ENCODE measurements around the gene NFKBIE. TPM values are rescaled to one million over a fixed set of nuclear protein-coding genes. Genes with fewer than 3 reads are reported as not detected.

The NFKBIE gene
- total and polyA plus RNA-seq, 9 of the 15 experiments (the other 6 are each of a cell fraction or from before 2014, with no cell fraction given), result 2.1 to 16.4 (median 11.7) TPM

GRCh38 chr6:44257025-44257752 is 8.2 kb downstream of the NFKBIE start, which contains the start of gene SLC35B2 (continued):
- TF ChIP-seq, protein P1, sequence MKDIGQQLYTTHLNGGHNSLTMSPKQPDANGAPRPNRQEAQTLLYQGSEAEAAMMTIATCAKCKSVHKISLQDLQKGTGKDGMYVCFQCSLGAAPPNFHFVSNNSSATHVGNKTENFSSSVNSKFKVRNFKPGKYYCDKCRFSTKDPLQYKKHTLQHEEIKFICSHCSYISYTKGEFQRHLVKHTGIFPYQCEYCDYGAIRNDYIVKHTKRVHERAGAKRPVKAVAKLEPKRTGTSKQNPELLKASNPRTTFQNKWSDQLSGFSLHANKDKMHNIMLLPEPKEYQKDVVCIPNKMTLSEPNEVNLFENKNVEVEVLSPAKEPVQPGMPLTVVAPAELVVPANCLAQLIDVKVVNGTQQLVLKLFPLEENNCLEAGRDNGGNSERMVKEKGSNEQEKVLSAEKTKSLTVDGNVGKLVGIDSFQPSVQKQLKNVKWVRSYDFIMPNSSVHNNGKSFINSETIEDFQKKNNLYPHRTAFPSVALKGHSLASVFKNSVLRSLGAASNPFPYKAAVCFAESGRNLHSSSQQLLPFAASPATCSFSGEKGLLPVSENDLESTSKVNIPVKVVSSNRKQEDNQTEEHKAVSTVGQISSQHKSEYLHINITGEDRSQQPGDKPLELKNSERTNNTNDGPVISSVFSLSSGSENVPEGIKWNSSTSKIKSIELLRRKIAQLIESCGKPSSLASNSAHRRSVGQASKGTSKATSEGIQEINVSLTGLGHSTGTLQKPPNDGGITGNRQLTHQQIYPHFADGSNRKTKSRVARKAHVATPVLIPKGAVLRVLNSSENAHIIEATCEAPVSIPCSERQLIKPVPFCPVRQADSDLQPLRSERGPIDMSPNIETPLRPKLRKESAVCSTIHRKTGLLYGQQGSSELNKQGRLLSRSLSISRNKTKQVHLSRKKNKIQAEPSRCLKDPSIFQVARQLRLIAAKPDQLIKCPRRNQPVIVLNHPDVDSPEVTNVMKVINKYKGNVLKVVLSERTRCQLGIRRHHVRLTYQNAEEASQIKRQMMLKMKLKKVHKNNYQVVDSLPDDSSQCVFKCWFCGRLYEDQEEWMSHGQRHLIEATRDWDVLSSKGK (CRISPR knock-in tag; IDR thresholded peaks at IDR 0.05), result no peak
- peak; percentile 91; the same call in 1 of the 2 replicates for TF ChIP-seq ZNF224 (CRISPR knock-in tag; IDR thresholded peaks at IDR 0.05)
- TF ChIP-seq ZNF143 (CRISPR knock-in tag; IDR thresholded peaks at IDR 0.05), result no peak
- no peak for TF ChIP-seq NFXL1 (CRISPR knock-in tag; IDR thresholded peaks at IDR 0.05)
- TF ChIP-seq ZNF583 (CRISPR knock-in tag; IDR thresholded peaks at IDR 0.05), result no peak
- peak; percentile 20; the same call in 1 of the 2 replicates for TF ChIP-seq NFRKB (IDR thresholded peaks at IDR 0.05; ENCODE audit: low read depth)
- TF ChIP-seq, protein P2, sequence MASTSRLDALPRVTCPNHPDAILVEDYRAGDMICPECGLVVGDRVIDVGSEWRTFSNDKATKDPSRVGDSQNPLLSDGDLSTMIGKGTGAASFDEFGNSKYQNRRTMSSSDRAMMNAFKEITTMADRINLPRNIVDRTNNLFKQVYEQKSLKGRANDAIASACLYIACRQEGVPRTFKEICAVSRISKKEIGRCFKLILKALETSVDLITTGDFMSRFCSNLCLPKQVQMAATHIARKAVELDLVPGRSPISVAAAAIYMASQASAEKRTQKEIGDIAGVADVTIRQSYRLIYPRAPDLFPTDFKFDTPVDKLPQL (IDR thresholded peaks at IDR 0.05; ENCODE audit: extremely low read depth, insufficient read length), result no peak
- no peak for TF ChIP-seq HNRNPL (IDR thresholded peaks at IDR 0.05; ENCODE audit: low read depth, low read length)
- peak in 1 of 2 experiments; percentile 83; a peak in 2 of 4 replicates for TF ChIP-seq KDM4B (IDR thresholded peaks at IDR 0.05; ENCODE audit: borderline replicate concordance in 2 of 2, low read depth in 1 of 2)
- no peak for TF ChIP-seq ZEB2 (IDR thresholded peaks at IDR 0.05)
- no peak for TF ChIP-seq ZNF668 (CRISPR knock-in tag; IDR thresholded peaks at IDR 0.05)
- TF ChIP-seq ZNF699 (CRISPR knock-in tag; IDR thresholded peaks at IDR 0.05; ENCODE audit: insufficient replicate concordance), result no peak
- no peak; the same call in 1 of the 2 replicates for TF ChIP-seq JUN (IDR thresholded peaks at IDR 0.05; ENCODE audit: borderline replicate concordance, low read depth, low read length)
- no peak; the same call in 1 of the 2 replicates for TF ChIP-seq JUN (CRISPR knock-in tag; IDR thresholded peaks at IDR 0.05; ENCODE audit: borderline replicate concordance)
- no peak for TF ChIP-seq ZNF444 (CRISPR knock-in tag; IDR thresholded peaks at IDR 0.05)
- peak; percentile 61 for TF ChIP-seq ZNF316 (IDR thresholded peaks at IDR 0.05)
- TF ChIP-seq FOXP1 (CRISPR knock-in tag; IDR thresholded peaks at IDR 0.05), result no peak; the same call in 1 of the 2 replicates
- peak; percentile 50 for TF ChIP-seq SP1 (CRISPR knock-in tag; IDR thresholded peaks at IDR 0.05)
- peak; percentile 95 for TF ChIP-seq RB1 (IDR thresholded peaks at IDR 0.05; ENCODE audit: low read depth)
- TF ChIP-seq, protein P3, sequence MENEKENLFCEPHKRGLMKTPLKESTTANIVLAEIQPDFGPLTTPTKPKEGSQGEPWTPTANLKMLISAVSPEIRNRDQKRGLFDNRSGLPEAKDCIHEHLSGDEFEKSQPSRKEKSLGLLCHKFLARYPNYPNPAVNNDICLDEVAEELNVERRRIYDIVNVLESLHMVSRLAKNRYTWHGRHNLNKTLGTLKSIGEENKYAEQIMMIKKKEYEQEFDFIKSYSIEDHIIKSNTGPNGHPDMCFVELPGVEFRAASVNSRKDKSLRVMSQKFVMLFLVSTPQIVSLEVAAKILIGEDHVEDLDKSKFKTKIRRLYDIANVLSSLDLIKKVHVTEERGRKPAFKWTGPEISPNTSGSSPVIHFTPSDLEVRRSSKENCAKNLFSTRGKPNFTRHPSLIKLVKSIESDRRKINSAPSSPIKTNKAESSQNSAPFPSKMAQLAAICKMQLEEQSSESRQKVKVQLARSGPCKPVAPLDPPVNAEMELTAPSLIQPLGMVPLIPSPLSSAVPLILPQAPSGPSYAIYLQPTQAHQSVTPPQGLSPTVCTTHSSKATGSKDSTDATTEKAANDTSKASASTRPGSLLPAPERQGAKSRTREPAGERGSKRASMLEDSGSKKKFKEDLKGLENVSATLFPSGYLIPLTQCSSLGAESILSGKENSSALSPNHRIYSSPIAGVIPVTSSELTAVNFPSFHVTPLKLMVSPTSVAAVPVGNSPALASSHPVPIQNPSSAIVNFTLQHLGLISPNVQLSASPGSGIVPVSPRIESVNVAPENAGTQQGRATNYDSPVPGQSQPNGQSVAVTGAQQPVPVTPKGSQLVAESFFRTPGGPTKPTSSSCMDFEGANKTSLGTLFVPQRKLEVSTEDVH (IDR thresholded peaks at IDR 0.05; ENCODE audit: low read depth, partially characterized antibody), result no peak
